AG04450 (cell line): ENCODE data around the gene BBS9. TPM values are rescaled to one million over a fixed set of nuclear protein-coding genes. Genes with fewer than 3 reads are reported as not detected.
"Not testable (repeated sequence)": the region's sequence is repeated elsewhere in the genome, so short reads cannot be mapped to it uniquely, and the experiment has no call there.

ENCODE experiments used
- CTCF ChIA-PET: fragments of 300-600, 350-600 bp; formaldehyde crosslinking; extraction: SDS; loops from one replicate; lab custom pipeline; 2022; ENCODE audit warnings: antibody characterized with exemption, inconsistent platforms; lab: Charles Lee
- POLR2A ChIA-PET: fragments of 350-600 bp; formaldehyde crosslinking; extraction: SDS; loops from one replicate; lab custom pipeline; 2021; ENCODE audit warnings: antibody characterized with exemption, inconsistent platforms; lab: Yijun Ruan, JAX
- DNase-seq: peaks from one replicate; pipeline ENCODE4 v3.0.0-alpha.2; 2011; ENCODE audit warnings: low read depth, low spot score
- H3K27ac ChIP-seq: one replicate; pipeline ENCODE4 v1.5.1; 2012; ENCODE audit warnings: low read depth, low read length, control low read depth
- H3K27me3 ChIP-seq: one replicate; pipeline ENCODE4 v1.6.0; 2012; ENCODE audit warnings: low read length; ENCODE audit not compliant: control insufficient read depth, insufficient read depth
- H3K4me3 ChIP-seq: 2 replicates; pipeline ENCODE4 v1.5.1; 2011; ENCODE audit warnings: mild to moderate bottlenecking, low read depth, low read length, control low read depth
- H3K9me3 ChIP-seq: 2 replicates; pipeline ENCODE4 v1.5.1; 2012; ENCODE audit warnings: low read length; ENCODE audit not compliant: control insufficient read depth, insufficient read depth
- CTCF ChIP-seq: IDR thresholded peaks from 2 replicates; pipeline ENCODE4 v1.5.1; 2011; ENCODE audit warnings: low read depth, low read length, control low read depth, inconsistent platforms
- polyA plus RNA-seq: library from polyadenylated mRNA; depleted of rRNA; stranded (reverse); fragments of >200 nt; gene quantifications from 2 replicates; pipeline ENCODE4 v1.2.3, GENCODE V29; 2011

Gene BBS9
- polyA plus RNA-seq, 1 experiment, result 15.6 TPM

DNA sequence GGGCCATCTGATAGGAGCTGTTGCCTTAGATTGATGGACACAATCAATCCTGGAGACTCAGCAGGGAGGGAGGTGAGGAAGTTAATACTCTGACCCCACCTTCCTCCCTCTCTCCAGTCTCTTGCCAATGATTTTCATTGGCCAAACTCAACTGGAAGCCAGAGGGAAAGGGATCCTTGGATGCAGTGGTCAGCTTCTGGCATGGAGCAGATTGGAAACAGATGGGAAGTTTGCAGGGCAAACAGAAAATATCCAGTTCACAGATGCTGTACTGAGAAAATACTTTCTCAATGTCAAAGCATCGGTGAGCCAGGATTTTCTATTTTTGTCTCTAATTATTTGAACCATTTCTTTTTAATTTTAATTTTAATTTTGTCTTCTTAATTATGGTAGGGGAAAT, 170.8 kb downstream of the BBS9 start:
- no peak for DNase-seq
- Histone ChIP-seq H3K4me3 (no peak overlapping the region), H3K27me3 (no peaks in the 10 kb centered on the region), H3K9me3 (peaks cover 9% of the 10 kb centered on the region; the same call in 1 of the 2 replicates), H3K27ac (no peak overlapping the region)
- TF ChIP-seq CTCF, result no peak
- ChIA-PET CTCF (no interaction called here), POLR2A (no interaction called here)

- ChIA-PET POLR2A (no interaction called here), CTCF (no interaction called here)
- no peak overlapping the region for H3K4me3 ChIP-seq
- H3K9me3 ChIP-seq, result peaks cover 9% of the 10 kb centered on the region; the same call in 1 of the 2 replicates
- no peak for TF ChIP-seq CTCF
- no peaks in the 10 kb centered on the region for H3K27me3 ChIP-seq
- H3K27ac ChIP-seq, result no peak overlapping the region
- DNase-seq, result no peak
Measured at GRCh38 chr7:33300742-33301141, 171.4 kb downstream of the BBS9 start.

DNA sequence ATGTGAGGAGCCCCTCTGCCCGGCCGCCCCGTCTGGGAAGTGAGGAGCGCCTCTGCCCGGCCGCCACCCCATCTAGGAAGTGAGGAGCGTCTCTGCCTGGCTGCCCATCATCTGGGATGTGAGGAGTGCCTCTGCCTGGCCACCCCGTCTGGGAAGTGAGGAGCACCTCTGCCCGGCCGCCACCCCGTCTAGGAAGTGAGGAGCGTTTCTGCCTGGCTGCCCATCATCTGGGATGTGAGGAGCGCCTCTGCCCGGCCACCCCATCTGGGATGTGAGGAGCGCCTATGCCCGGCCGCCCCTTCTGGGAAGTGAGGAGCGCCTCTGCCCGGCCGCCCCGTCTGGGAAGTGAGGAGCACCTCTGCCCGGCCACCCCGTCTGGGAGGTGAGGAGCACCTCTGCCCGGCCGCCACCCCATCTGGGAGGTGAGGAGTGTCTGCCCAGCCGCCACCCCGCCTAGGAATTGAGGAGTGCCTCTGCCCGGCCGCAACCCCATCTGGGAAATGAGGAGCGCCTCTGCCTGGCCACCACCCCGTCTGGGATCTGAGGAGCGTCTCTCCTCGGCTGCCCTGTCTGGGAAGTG, 174.7 kb downstream of the BBS9 start:
- POLR2A ChIA-PET, H3K4me3 ChIP-seq, H3K27ac ChIP-seq, CTCF ChIA-PET, H3K9me3 ChIP-seq, DNase-seq, H3K27me3 ChIP-seq: not testable (repeated sequence)

- no peak overlapping the region for H3K4me3 ChIP-seq
- no peak for DNase-seq
- peaks cover 7% of the 10 kb centered on the region; the same call in 1 of the 2 replicates for H3K9me3 ChIP-seq
- ChIA-PET CTCF (no interaction called here), POLR2A (no interaction called here)
- no peaks in the 10 kb centered on the region for H3K27me3 ChIP-seq
- no peak overlapping the region for H3K27ac ChIP-seq
- TF ChIP-seq CTCF, result no peak
Measured at GRCh38 chr7:33307205-33307604, 177.8 kb downstream of the BBS9 start.

- TF ChIP-seq CTCF, result no peak
- POLR2A ChIA-PET, result no interaction called here
- no peak for DNase-seq
Measured at GRCh38 chr7:33310546-33310945, 181.2 kb downstream of the BBS9 start.

More at GRCh38 chr7:33310546-33310945, 181.2 kb downstream of the BBS9 start:
- Histone ChIP-seq H3K27ac (no peak overlapping the region), H3K27me3 (no peaks in the 10 kb centered on the region), H3K4me3 (no peak overlapping the region), H3K9me3 (no peaks in the 10 kb centered on the region)
- CTCF ChIA-PET, result no interaction called here
